ENCODE measurements around the gene C8B. TPM values are rescaled to one million over a fixed set of nuclear protein-coding genes. Genes with fewer than 3 reads are reported as not detected.

Gene C8B
- total RNA-seq, 1 experiment from 2014 or later, result not detected

DNA sequence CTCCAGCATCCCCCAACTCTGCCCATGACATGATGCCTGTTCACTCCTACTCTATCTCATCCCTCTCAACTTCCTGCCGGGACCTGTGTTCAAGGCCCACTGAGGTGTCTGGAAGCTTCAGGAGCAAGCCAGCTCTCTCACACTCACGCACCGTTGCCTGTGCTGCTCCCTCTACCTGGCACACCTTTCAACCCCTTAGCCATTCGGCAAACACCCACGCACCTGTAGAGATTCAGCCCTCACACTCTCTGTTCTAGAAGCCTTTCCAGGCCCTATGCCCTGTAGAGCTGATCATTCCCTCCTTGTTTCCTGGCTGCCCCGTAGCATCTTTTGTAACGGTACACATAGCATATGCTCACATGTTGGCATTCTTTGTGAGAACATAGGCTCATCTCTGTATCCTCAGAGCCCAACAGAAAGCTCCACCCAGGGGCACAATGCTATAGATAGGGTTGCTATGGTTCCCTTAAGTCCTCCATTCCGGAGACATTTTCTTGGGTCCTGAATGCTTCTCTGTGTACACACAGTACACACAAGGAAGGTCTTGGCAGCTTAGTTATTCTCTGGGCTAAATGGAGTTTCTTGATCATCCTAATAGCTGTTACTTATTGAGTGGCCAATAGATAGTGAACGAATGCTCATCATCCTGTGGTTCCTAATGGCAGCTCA is 1.3 kb downstream of the C8B start:
- Histone ChIP-seq H4K20me1 (ENCODE audit: control insufficient read depth, insufficient read depth, insufficient read length) (no peaks in the 10 kb centered on the region), H3K27me3 (ENCODE audit: insufficient read depth, low read length) (no peaks in the 10 kb centered on the region), H3T11ph (ENCODE audit: low read length) (no peak overlapping the region), H2BK15ac (ENCODE audit: low read depth, low read length) (no peak overlapping the region), H3K18ac (ENCODE audit: insufficient read length, low read depth, low read length) (no peak overlapping the region), H3K23me2 (ENCODE audit: insufficient read length, low read depth, low read length, poor library complexity, severe bottlenecking) (no peaks in the 10 kb centered on the region), H3K4ac (ENCODE audit: low read depth, low read length) (no peak overlapping the region), H3K4me2 (ENCODE audit: insufficient read depth, insufficient read length, low read length) (no peak overlapping the region), H3K9me3 (ENCODE audit: control insufficient read depth, low read depth, low read length) (no peaks in the 10 kb centered on the region), H3K23ac (ENCODE audit: insufficient read length, low read depth, low read length) (no peak overlapping the region), H3K4me1 (ENCODE audit: insufficient read depth, low read length) (no peaks in the 10 kb centered on the region), H2BK120ac (ENCODE audit: low read depth, low read length, poor library complexity, severe bottlenecking) (no peak overlapping the region), H2BK5ac (ENCODE audit: insufficient read length, low read length) (no peak overlapping the region), H4K5ac (ENCODE audit: insufficient read length, low read depth, low read length) (no peak overlapping the region), H3K27ac (ENCODE audit: insufficient read length, low read depth, low read length) (no peak overlapping the region), H2AFZ (ENCODE audit: low read length) (no peak overlapping the region), H3K79me1 (ENCODE audit: insufficient read depth, low read depth, low read length, poor library complexity, severe bottlenecking) (no peaks in the 10 kb centered on the region), H2BK12ac (ENCODE audit: insufficient read length, low read depth, low read length) (no peak overlapping the region), H4K91ac (ENCODE audit: insufficient read length, low read depth, low read length) (no peak overlapping the region), H3K14ac (ENCODE audit: insufficient read depth, low read length) (peak overlapping the region; percentile 54), H4K8ac (replicated peaks; ENCODE audit: insufficient read length, low read depth, low read length) (no peak overlapping the region), H2AK5ac (ENCODE audit: insufficient read length, low read length) (no peak overlapping the region), H2BK20ac (ENCODE audit: low read depth, low read length, poor library complexity, severe bottlenecking) (no peak overlapping the region), H3K56ac (ENCODE audit: insufficient read length, low read depth, low read length) (no peak overlapping the region), H3K9ac (ENCODE audit: extremely low read depth, insufficient read length, low read length) (no peak overlapping the region), H3K79me2 (ENCODE audit: insufficient read depth, low read length) (no peaks in the 10 kb centered on the region)
- H3K4me1 Mint-ChIP-seq, result 0 out of 4 replicates have a peak, but pooled peaks cover 0 to 5% of the 10 kb centered on the region in 2 experiments
- H3K36me3 Mint-ChIP-seq (ENCODE audit: insufficient read depth in 1 of 3, low read depth in 3 of 3), result no peaks in the 10 kb centered on the region
- peak overlapping the region in 1 of 3 experiments; percentile 3; a peak in 1 of 7 replicates for H3K27ac Mint-ChIP-seq
- WGBS (ENCODE audit: extremely low coverage, insufficient read length, low lambda C conversion rate), result no CpG with 5 or more reads among the region's 9 CpGs
- no peak for DNase-seq
- H3K4me3 Mint-ChIP-seq, result no peak overlapping the region
- H3K27me3 Mint-ChIP-seq (ENCODE audit: low read depth), result peaks cover 2% of the 10 kb centered on the region; the same call in 1 of the 2 replicates
- TF ChIP-seq, protein P1, sequence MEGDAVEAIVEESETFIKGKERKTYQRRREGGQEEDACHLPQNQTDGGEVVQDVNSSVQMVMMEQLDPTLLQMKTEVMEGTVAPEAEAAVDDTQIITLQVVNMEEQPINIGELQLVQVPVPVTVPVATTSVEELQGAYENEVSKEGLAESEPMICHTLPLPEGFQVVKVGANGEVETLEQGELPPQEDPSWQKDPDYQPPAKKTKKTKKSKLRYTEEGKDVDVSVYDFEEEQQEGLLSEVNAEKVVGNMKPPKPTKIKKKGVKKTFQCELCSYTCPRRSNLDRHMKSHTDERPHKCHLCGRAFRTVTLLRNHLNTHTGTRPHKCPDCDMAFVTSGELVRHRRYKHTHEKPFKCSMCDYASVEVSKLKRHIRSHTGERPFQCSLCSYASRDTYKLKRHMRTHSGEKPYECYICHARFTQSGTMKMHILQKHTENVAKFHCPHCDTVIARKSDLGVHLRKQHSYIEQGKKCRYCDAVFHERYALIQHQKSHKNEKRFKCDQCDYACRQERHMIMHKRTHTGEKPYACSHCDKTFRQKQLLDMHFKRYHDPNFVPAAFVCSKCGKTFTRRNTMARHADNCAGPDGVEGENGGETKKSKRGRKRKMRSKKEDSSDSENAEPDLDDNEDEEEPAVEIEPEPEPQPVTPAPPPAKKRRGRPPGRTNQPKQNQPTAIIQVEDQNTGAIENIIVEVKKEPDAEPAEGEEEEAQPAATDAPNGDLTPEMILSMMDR (conservative IDR thresholded peaks at IDR 0.05), result no peak
- H3K9me3 Mint-ChIP-seq, result no peaks in the 10 kb centered on the region

All from H9 (cell line).